Neuron (in vitro differentiated cells): ENCODE data around the gene TMPRSS9.
A peak's percentile ranks its signal among the peaks of the same experiment; 100 is the strongest.

ENCODE experiments used
- H2AFZ ChIP-seq: one replicate; pipeline ENCODE4 v1.6.1; 2013; ENCODE audit warnings: low read depth, mild to moderate bottlenecking, inconsistent platforms, low read length, moderate library complexity
- H3K27me3 ChIP-seq: one replicate; pipeline ENCODE4 v1.6.1; 2013; ENCODE audit warnings: low read length; ENCODE audit not compliant: insufficient read depth
- H3K36me3 ChIP-seq: one replicate; pipeline ENCODE4 v1.6.1; 2013; ENCODE audit warnings: low read length; ENCODE audit not compliant: insufficient read depth
- H3K4me1 ChIP-seq: one replicate; pipeline ENCODE4 v1.6.1; 2013; ENCODE audit warnings: low read length; ENCODE audit not compliant: insufficient read depth
- H3K4me3 ChIP-seq: 2 replicates; pipeline ENCODE4 v1.5.1; 2013; ENCODE audit warnings: mild to moderate bottlenecking, low read length, moderate library complexity
- H3K9me3 ChIP-seq: one replicate; pipeline ENCODE4 v1.6.1; 2013; ENCODE audit warnings: low read length

Gene TMPRSS9

GRCh38 chr19:2323707-2324106 lies 36.4 kb upstream of the TMPRSS9 start:
- Histone ChIP-seq H3K9me3 (no peaks in the 10 kb centered on the region), H2AFZ (no peak overlapping the region), H3K4me1 (peaks cover 17% of the 10 kb centered on the region), H3K36me3 (peaks cover 40% of the 10 kb centered on the region), H3K27me3 (no peaks in the 10 kb centered on the region), H3K4me3 (no peak overlapping the region)

DNA sequence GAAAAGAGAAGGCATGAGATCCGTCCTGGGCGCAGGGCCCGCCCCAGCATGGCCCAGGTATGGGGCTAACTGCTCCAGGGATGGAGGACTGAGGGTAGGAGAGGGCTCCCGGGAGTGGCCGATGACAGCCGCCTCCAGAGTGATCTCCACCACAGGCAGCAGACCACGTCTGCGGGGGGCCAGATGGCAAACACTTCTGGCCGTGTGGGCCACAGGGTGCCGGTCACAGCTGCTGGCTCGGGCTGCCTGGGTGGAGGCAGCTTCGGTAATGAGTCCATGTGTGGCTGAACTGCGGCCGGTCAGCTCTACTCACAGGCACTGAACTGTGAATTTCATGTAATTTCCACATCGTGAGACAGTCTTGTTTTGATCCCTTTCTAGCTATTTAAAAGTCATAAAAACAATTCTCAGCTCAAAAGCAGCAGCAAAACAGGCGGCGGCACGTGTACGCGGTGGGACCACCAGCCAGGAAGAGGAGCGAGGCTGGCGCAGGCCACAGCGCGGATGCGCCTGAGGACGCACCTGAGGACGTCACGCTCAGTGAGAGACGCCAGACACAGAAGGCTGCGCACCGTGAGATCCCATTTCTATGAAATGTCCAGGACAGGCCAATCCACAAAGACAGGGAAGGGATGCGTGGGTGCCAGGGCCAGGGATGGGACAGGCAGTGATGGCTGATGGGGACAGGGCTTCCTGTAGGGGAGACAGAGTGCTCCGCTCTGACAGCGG lies 35.7 kb upstream of the TMPRSS9 start:
- Histone ChIP-seq H2AFZ (no peak overlapping the region), H3K4me3 (no peak overlapping the region), H3K4me1 (peaks cover 19% of the 10 kb centered on the region), H3K9me3 (no peaks in the 10 kb centered on the region), H3K36me3 (peaks cover 40% of the 10 kb centered on the region), H3K27me3 (no peaks in the 10 kb centered on the region)

- H3K4me3 ChIP-seq = no peak overlapping the region
- H3K9me3 ChIP-seq = no peaks in the 10 kb centered on the region
- no peak overlapping the region for H2AFZ ChIP-seq
- H3K4me1 ChIP-seq = peaks cover 29% of the 10 kb centered on the region
- no peaks in the 10 kb centered on the region for H3K27me3 ChIP-seq
- H3K36me3 ChIP-seq = peaks cover 40% of the 10 kb centered on the region
Observed at GRCh38 chr19:2325281-2326046, 34.6 kb upstream of the TMPRSS9 start.

DNA sequence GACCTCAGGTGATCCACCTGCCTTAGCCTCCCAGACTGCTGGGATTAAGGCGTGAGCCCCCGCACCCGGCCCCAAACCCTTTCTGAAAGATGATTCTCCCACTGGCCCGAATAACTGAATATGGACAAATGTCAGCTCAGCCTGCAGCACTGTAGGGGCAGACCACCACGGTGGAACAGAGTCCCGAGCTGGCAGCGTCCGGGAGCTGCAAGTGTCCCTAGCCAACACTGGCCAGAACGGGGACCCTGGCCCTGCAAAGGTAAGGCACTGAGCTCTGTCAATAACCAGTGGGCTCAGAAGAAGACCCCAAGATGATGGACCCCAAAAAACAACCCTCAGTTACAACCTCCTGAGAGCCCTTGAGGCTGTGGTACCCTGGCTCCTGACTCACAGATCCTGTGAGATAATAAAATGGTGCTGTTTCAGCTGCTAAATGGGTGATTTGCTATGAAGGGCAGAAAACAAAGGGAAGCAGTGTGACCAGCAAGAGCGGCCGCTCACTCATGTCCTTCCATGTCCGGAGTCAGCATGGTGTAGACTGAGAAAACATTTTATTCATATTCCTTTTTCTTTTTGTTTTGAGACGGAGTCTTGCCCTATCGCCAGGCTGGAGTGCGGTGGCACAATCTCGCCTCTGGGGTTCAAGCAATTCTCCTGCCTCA lies 33.2 kb upstream of the TMPRSS9 start:
- Histone ChIP-seq H3K9me3 (no peaks in the 10 kb centered on the region), H2AFZ (no peak overlapping the region), H3K27me3 (no peaks in the 10 kb centered on the region), H3K4me3 (no peak overlapping the region), H3K36me3 (peaks cover 36% of the 10 kb centered on the region), H3K4me1 (peaks cover 39% of the 10 kb centered on the region)

- Histone ChIP-seq H3K27me3 (no peaks in the 10 kb centered on the region), H3K36me3 (peaks cover 28% of the 10 kb centered on the region), H3K4me3 (peak overlapping the region; percentile 62), H3K4me1 (peaks cover 44% of the 10 kb centered on the region), H2AFZ (peak overlapping the region; percentile 33), H3K9me3 (no peaks in the 10 kb centered on the region)
Observed at GRCh38 chr19:2327773-2328400, 32.2 kb upstream of the TMPRSS9 start.

- peaks cover 23% of the 10 kb centered on the region for H3K36me3 ChIP-seq
- peak within 1 kb of the TSS; percentile 33 for H2AFZ ChIP-seq
- peaks cover 44% of the 10 kb centered on the region for H3K4me1 ChIP-seq
- H3K4me3 ChIP-seq = peak within 1 kb of the TSS; percentile 62
- H3K27me3 ChIP-seq = no peaks in the 10 kb centered on the region
- H3K9me3 ChIP-seq = no peaks in the 10 kb centered on the region
Observed at GRCh38 chr19:2328401-2329148, 31.5 kb upstream of the TMPRSS9 start, which contains the start of the genes LSM7 and SPPL2B. Gene LSM7, minus strand, starts transcription at chr19:2328586. Its CDS starts 20 bp downstream, at chr19:2328566. Gene SPPL2B, plus strand, starts transcription at chr19:2328684. Its CDS starts 26 bp downstream, at chr19:2328710.

DNA sequence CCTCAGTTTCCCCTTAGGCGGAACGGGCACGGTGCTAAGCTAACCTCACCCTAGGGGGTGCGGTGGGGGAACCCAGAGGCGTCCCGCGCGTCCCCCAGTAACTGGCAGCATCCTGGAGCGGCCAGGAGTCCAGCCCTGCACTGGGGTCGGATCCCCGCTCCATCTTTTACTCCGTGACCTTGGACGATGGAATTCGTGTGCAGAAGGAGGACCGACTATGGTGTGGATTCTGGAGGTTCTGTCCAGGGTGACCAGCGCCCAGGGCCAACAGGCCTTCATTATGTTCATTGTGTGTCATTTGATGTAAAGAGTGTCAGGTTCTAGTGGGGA lies 31.0 kb upstream of the TMPRSS9 start:
- H2AFZ ChIP-seq = no peak overlapping the region
- H3K4me1 ChIP-seq = peaks cover 44% of the 10 kb centered on the region
- H3K4me3 ChIP-seq = peak overlapping the region; percentile 62
- H3K36me3 ChIP-seq = peaks cover 21% of the 10 kb centered on the region
- no peaks in the 10 kb centered on the region for H3K27me3 ChIP-seq
- no peaks in the 10 kb centered on the region for H3K9me3 ChIP-seq

GRCh38 chr19:2329501-2329916 lies 30.6 kb upstream of the TMPRSS9 start:
- Histone ChIP-seq H2AFZ (no peak overlapping the region), H3K4me1 (peaks cover 42% of the 10 kb centered on the region), H3K9me3 (no peaks in the 10 kb centered on the region), H3K4me3 (peak overlapping the region; percentile 62), H3K27me3 (no peaks in the 10 kb centered on the region), H3K36me3 (peaks cover 17% of the 10 kb centered on the region)

DNA sequence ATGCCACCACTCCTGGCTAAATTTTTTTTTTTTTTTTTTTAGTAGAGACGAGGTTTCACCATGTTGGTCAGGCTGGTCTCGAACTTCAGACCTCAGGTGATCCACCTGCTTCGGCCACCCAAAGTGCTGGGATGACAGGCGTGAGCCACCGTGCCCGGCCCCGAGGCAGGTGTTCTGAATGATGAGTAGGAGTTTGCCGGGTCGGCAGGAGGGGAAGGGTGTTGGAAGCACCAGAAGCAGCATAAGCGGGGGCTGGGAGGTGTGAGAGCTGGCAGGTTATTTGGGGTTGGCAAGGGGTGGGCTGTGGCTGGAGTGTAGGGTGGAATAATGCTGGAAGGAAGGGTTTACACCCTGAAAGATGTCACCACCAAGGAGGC lies 29.8 kb upstream of the TMPRSS9 start:
- Histone ChIP-seq H3K4me1 (peaks cover 39% of the 10 kb centered on the region), H3K27me3 (no peaks in the 10 kb centered on the region), H3K9me3 (no peaks in the 10 kb centered on the region), H2AFZ (no peak overlapping the region), H3K36me3 (peaks cover 12% of the 10 kb centered on the region), H3K4me3 (no peak overlapping the region)

- Histone ChIP-seq H3K4me1 (peaks cover 39% of the 10 kb centered on the region), H3K4me3 (no peak overlapping the region), H3K9me3 (no peaks in the 10 kb centered on the region)
Observed at GRCh38 chr19:2330632-2331284, 29.3 kb upstream of the TMPRSS9 start.

DNA sequence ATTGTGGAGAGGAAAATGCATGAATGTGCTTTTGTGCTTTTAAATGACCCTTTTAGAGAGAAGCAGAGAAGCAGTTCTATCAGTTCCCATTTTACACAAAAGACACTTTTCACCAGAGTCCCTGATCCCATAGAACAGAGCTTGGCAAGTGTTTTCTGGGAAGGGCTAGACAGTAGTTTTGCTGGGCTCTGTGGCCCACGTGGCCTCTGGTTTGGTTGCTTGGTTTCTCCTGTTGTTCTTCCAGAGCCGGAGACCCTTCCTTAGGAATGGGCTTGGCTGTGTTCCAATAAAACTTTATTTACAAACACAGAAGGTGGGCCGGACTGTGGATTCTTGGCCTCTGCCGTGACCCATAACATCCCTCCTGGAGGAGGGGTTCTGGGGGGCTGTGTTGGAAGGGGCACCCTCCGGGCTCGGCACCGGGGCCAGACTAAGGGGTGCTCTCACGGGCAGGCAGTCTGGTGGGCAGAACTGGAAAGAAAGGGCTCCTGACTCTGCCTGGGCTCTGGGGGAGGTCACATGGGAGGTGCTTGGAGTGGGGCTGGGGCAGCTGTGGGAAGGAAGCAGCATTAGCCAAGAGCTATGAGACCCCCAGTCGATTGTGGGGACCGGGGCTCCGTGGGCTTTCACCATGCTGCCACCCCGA lies 28.3 kb upstream of the TMPRSS9 start:
- H3K4me3 ChIP-seq = no peak overlapping the region
- H3K4me1 ChIP-seq = peaks cover 41% of the 10 kb centered on the region
- no peaks in the 10 kb centered on the region for H3K9me3 ChIP-seq
- H3K27me3 ChIP-seq = no peaks in the 10 kb centered on the region
- no peak overlapping the region for H2AFZ ChIP-seq
- H3K36me3 ChIP-seq = peaks cover 5% of the 10 kb centered on the region

More at GRCh38 chr19:2330632-2331284, 29.3 kb upstream of the TMPRSS9 start:
- H3K27me3 ChIP-seq = no peaks in the 10 kb centered on the region
- H2AFZ ChIP-seq = no peak overlapping the region
- peaks cover 11% of the 10 kb centered on the region for H3K36me3 ChIP-seq
